ENCODE results near the gene DPP4.
A peak's percentile ranks its signal among the peaks of the same experiment; 100 is the strongest.

DPP4 gene

GRCh38 chr2:162073888-162074631, at the start of gene DPP4:
DPP4 (minus strand) TSS chr2:162074215; CDS start chr2:162073981, 234 bp downstream.
- no peak within 1 kb of the TSS for H3K27ac ChIP-seq (ENCODE audit: low read length)
- H3K9ac ChIP-seq (ENCODE audit: low read depth, low read length) = peak within 1 kb of the TSS; percentile 78; the same call in 1 of the 2 replicates
- peaks cover 11% of the 10 kb centered on the region for H3K9me3 ChIP-seq (ENCODE audit: insufficient read depth, low read depth, low read length)
- peak within 1 kb of the TSS; percentile 83 for H3K4me3 ChIP-seq (ENCODE audit: low read length)
- peaks cover 17% of the 10 kb centered on the region; the same call in 1 of the 2 replicates for H3K4me1 ChIP-seq (ENCODE audit: insufficient read depth, low read length)
- H3K27me3 ChIP-seq (ENCODE audit: insufficient read depth, low read length) = peaks cover 45% of the 10 kb centered on the region
- no peaks in the 10 kb centered on the region for H3K36me3 ChIP-seq (ENCODE audit: insufficient read depth, low read depth, low read length)

GRCh38 chr2:162118166-162119031, 44.4 kb upstream of the DPP4 start:
- Histone ChIP-seq H3K27me3 (ENCODE audit: insufficient read depth, low read length) (no peaks in the 10 kb centered on the region), H3K9ac (ENCODE audit: low read depth, low read length) (no peak overlapping the region), H3K4me3 (ENCODE audit: low read length) (no peak overlapping the region), H3K27ac (ENCODE audit: low read length) (no peak overlapping the region), H3K4me1 (ENCODE audit: insufficient read depth, low read length) (peaks cover 5% of the 10 kb centered on the region; the same call in 1 of the 2 replicates), H3K9me3 (ENCODE audit: insufficient read depth, low read depth, low read length) (no peaks in the 10 kb centered on the region), H3K36me3 (ENCODE audit: insufficient read depth, low read depth, low read length) (no peaks in the 10 kb centered on the region)

GRCh38 chr2:162116352-162116751, 42.3 kb upstream of the DPP4 start:
- Histone ChIP-seq H3K27me3 (ENCODE audit: insufficient read depth, low read length) (no peaks in the 10 kb centered on the region), H3K9ac (ENCODE audit: low read depth, low read length) (no peak overlapping the region), H3K27ac (ENCODE audit: low read length) (no peak overlapping the region), H3K9me3 (ENCODE audit: insufficient read depth, low read depth, low read length) (no peaks in the 10 kb centered on the region), H3K36me3 (ENCODE audit: insufficient read depth, low read depth, low read length) (no peaks in the 10 kb centered on the region), H3K4me1 (ENCODE audit: insufficient read depth, low read length) (peaks cover 10% of the 10 kb centered on the region; the same call in 1 of the 2 replicates), H3K4me3 (ENCODE audit: low read length) (no peak overlapping the region)

GRCh38 chr2:162115076-162115475, 41.1 kb upstream of the DPP4 start:
- H3K9me3 ChIP-seq (ENCODE audit: insufficient read depth, low read depth, low read length) = no peaks in the 10 kb centered on the region
- no peaks in the 10 kb centered on the region for H3K27me3 ChIP-seq (ENCODE audit: insufficient read depth, low read length)
- H3K27ac ChIP-seq (ENCODE audit: low read length) = no peak overlapping the region
- H3K4me3 ChIP-seq (ENCODE audit: low read length) = no peak overlapping the region
- H3K36me3 ChIP-seq (ENCODE audit: insufficient read depth, low read depth, low read length) = no peaks in the 10 kb centered on the region
- H3K4me1 ChIP-seq (ENCODE audit: insufficient read depth, low read length) = peaks cover 10% of the 10 kb centered on the region; the same call in 1 of the 2 replicates
- H3K9ac ChIP-seq (ENCODE audit: low read depth, low read length) = no peak overlapping the region

- Histone ChIP-seq H3K4me1 (ENCODE audit: insufficient read depth, low read length) (peaks cover 10% of the 10 kb centered on the region; the same call in 1 of the 2 replicates), H3K27me3 (ENCODE audit: insufficient read depth, low read length) (no peaks in the 10 kb centered on the region), H3K27ac (ENCODE audit: low read length) (no peak overlapping the region), H3K9ac (ENCODE audit: low read depth, low read length) (no peak overlapping the region), H3K9me3 (ENCODE audit: insufficient read depth, low read depth, low read length) (no peaks in the 10 kb centered on the region), H3K4me3 (ENCODE audit: low read length) (no peak overlapping the region), H3K36me3 (ENCODE audit: insufficient read depth, low read depth, low read length) (no peaks in the 10 kb centered on the region)
These were observed 40.3 kb upstream of the DPP4 start for GRCh38 chr2:162114271-162114670.

GRCh38 chr2:162113776-162114168, 39.8 kb upstream of the DPP4 start:
- H3K4me1 ChIP-seq (ENCODE audit: insufficient read depth, low read length) = peaks cover 10% of the 10 kb centered on the region; the same call in 1 of the 2 replicates
- no peak overlapping the region for H3K27ac ChIP-seq (ENCODE audit: low read length)
- no peaks in the 10 kb centered on the region for H3K9me3 ChIP-seq (ENCODE audit: insufficient read depth, low read depth, low read length)
- H3K9ac ChIP-seq (ENCODE audit: low read depth, low read length) = no peak overlapping the region
- no peaks in the 10 kb centered on the region for H3K36me3 ChIP-seq (ENCODE audit: insufficient read depth, low read depth, low read length)
- H3K27me3 ChIP-seq (ENCODE audit: insufficient read depth, low read length) = no peaks in the 10 kb centered on the region
- no peak overlapping the region for H3K4me3 ChIP-seq (ENCODE audit: low read length)

- peaks cover 10% of the 10 kb centered on the region; the same call in 1 of the 2 replicates for H3K4me1 ChIP-seq (ENCODE audit: insufficient read depth, low read length)
- no peak overlapping the region for H3K4me3 ChIP-seq (ENCODE audit: low read length)
- no peak overlapping the region for H3K27ac ChIP-seq (ENCODE audit: low read length)
- H3K9ac ChIP-seq (ENCODE audit: low read depth, low read length) = no peak overlapping the region
- no peaks in the 10 kb centered on the region for H3K27me3 ChIP-seq (ENCODE audit: insufficient read depth, low read length)
- no peaks in the 10 kb centered on the region for H3K36me3 ChIP-seq (ENCODE audit: insufficient read depth, low read depth, low read length)
- no peaks in the 10 kb centered on the region for H3K9me3 ChIP-seq (ENCODE audit: insufficient read depth, low read depth, low read length)
These were observed 39.2 kb upstream of the DPP4 start for GRCh38 chr2:162113088-162113775.

GRCh38 chr2:162111958-162112850, 38.2 kb upstream of the DPP4 start:
- H3K4me3 ChIP-seq (ENCODE audit: low read length) = no peak overlapping the region
- H3K9ac ChIP-seq (ENCODE audit: low read depth, low read length) = no peak overlapping the region
- H3K9me3 ChIP-seq (ENCODE audit: insufficient read depth, low read depth, low read length) = no peaks in the 10 kb centered on the region
- no peak overlapping the region for H3K27ac ChIP-seq (ENCODE audit: low read length)
- no peaks in the 10 kb centered on the region for H3K27me3 ChIP-seq (ENCODE audit: insufficient read depth, low read length)
- H3K36me3 ChIP-seq (ENCODE audit: insufficient read depth, low read depth, low read length) = no peaks in the 10 kb centered on the region
- H3K4me1 ChIP-seq (ENCODE audit: insufficient read depth, low read length) = peaks cover 10% of the 10 kb centered on the region; the same call in 1 of the 2 replicates

GRCh38 chr2:162107361-162107901, 33.4 kb upstream of the DPP4 start:
- Histone ChIP-seq H3K36me3 (ENCODE audit: insufficient read depth, low read depth, low read length) (no peaks in the 10 kb centered on the region), H3K4me1 (ENCODE audit: insufficient read depth, low read length) (no peaks in the 10 kb centered on the region), H3K27me3 (ENCODE audit: insufficient read depth, low read length) (no peaks in the 10 kb centered on the region)

GRCh38 chr2:162106746-162107145, 32.7 kb upstream of the DPP4 start:
- Histone ChIP-seq H3K9ac (ENCODE audit: low read depth, low read length) (no peak overlapping the region), H3K4me3 (ENCODE audit: low read length) (no peak overlapping the region)

More at GRCh38 chr2:162107361-162107901, 33.4 kb upstream of the DPP4 start:
- H3K27ac ChIP-seq (ENCODE audit: low read length) = no peak overlapping the region
- H3K4me3 ChIP-seq (ENCODE audit: low read length) = no peak overlapping the region
- no peaks in the 10 kb centered on the region for H3K9me3 ChIP-seq (ENCODE audit: insufficient read depth, low read depth, low read length)
- no peak overlapping the region for H3K9ac ChIP-seq (ENCODE audit: low read depth, low read length)

More at GRCh38 chr2:162106746-162107145, 32.7 kb upstream of the DPP4 start:
- no peaks in the 10 kb centered on the region for H3K27me3 ChIP-seq (ENCODE audit: insufficient read depth, low read length)
- H3K4me1 ChIP-seq (ENCODE audit: insufficient read depth, low read length) = no peaks in the 10 kb centered on the region
- H3K36me3 ChIP-seq (ENCODE audit: insufficient read depth, low read depth, low read length) = no peaks in the 10 kb centered on the region
- H3K27ac ChIP-seq (ENCODE audit: low read length) = no peak overlapping the region
- no peaks in the 10 kb centered on the region for H3K9me3 ChIP-seq (ENCODE audit: insufficient read depth, low read depth, low read length)

All from iPS-20b (cell line).